Measurements from ENCODE around the gene LRRC45.

The LRRC45 gene

GRCh38 chr17:82048571-82048971 is 25.5 kb downstream of the LRRC45 start:
- H3K9ac ChIP-seq (ENCODE audit: low read depth, low read length): no peak overlapping the region
- ATAC-seq (ENCODE audit: insufficient read depth, low read depth): no peak
- no peak for DNase-seq

GRCh38 chr17:82049106-82049505 is 26.0 kb downstream of the LRRC45 start:
- Histone ChIP-seq H4K20me1 (ENCODE audit: insufficient read depth, low read length) (peaks cover 21% of the 10 kb centered on the region), H3K36me3 (ENCODE audit: insufficient read depth, low read length) (peaks cover 37% of the 10 kb centered on the region), H3K4me2 (ENCODE audit: insufficient read depth, low read length) (peak overlapping the region; percentile 98; the same call in 1 of the 2 replicates), H3K4me3 (ENCODE audit: low read depth in 1 of 2, low read length in 2 of 2) (no peak overlapping the region), H3K79me2 (ENCODE audit: insufficient read depth, low read length) (peaks cover 32% of the 10 kb centered on the region), H3K27me3 (ENCODE audit: insufficient read depth, low read length, poor library complexity) (no peaks in the 10 kb centered on the region), H2AFZ (ENCODE audit: low read depth, low read length) (no peak overlapping the region), H3K9me3 (ENCODE audit: insufficient read depth, low read length, severe bottlenecking) (no peaks in the 10 kb centered on the region), H3K9ac (ENCODE audit: low read depth, low read length) (no peak overlapping the region), H3K27ac (ENCODE audit: low read length) (no peak overlapping the region), H3K4me1 (ENCODE audit: insufficient read depth, low read length) (peaks cover 38% of the 10 kb centered on the region)
- no peak for TF ChIP-seq CTCF (IDR thresholded peaks at IDR 0.05; ENCODE audit: borderline replicate concordance, extremely low read depth, low read length, poor library complexity, severe bottlenecking)
- no peak for TF ChIP-seq EZH2 (IDR thresholded peaks at IDR 0.05; ENCODE audit: borderline replicate concordance, low read depth, low read length, severe bottlenecking)
- DNase-seq (no peak), ATAC-seq (ENCODE audit: insufficient read depth, low read depth) (no peak)

More at GRCh38 chr17:82048571-82048971, 25.5 kb downstream of the LRRC45 start:
- H4K20me1 ChIP-seq (ENCODE audit: insufficient read depth, low read length): peaks cover 16% of the 10 kb centered on the region
- no peaks in the 10 kb centered on the region for H3K27me3 ChIP-seq (ENCODE audit: insufficient read depth, low read length, poor library complexity)
- H3K9me3 ChIP-seq (ENCODE audit: insufficient read depth, low read length, severe bottlenecking): no peaks in the 10 kb centered on the region
- no peak overlapping the region for H3K4me2 ChIP-seq (ENCODE audit: insufficient read depth, low read length)
- H3K4me3 ChIP-seq (ENCODE audit: low read depth in 1 of 2, low read length in 2 of 2): no peak overlapping the region
- H3K79me2 ChIP-seq (ENCODE audit: insufficient read depth, low read length): peaks cover 26% of the 10 kb centered on the region
- TF ChIP-seq EZH2 (IDR thresholded peaks at IDR 0.05; ENCODE audit: borderline replicate concordance, low read depth, low read length, severe bottlenecking) (no peak), CTCF (IDR thresholded peaks at IDR 0.05; ENCODE audit: borderline replicate concordance, extremely low read depth, low read length, poor library complexity, severe bottlenecking) (no peak)
- H2AFZ ChIP-seq (ENCODE audit: low read depth, low read length): no peak overlapping the region
- peaks cover 32% of the 10 kb centered on the region for H3K36me3 ChIP-seq (ENCODE audit: insufficient read depth, low read length)
- H3K27ac ChIP-seq (ENCODE audit: low read length): no peak overlapping the region
- H3K4me1 ChIP-seq (ENCODE audit: insufficient read depth, low read length): peaks cover 33% of the 10 kb centered on the region

- H3K4me1 ChIP-seq (ENCODE audit: insufficient read depth, low read length): peaks cover 42% of the 10 kb centered on the region
- no peaks in the 10 kb centered on the region for H3K27me3 ChIP-seq (ENCODE audit: insufficient read depth, low read length, poor library complexity)
- H3K9ac ChIP-seq (ENCODE audit: low read depth, low read length): no peak overlapping the region
- DNase-seq: no peak
- no peak overlapping the region for H3K4me3 ChIP-seq (ENCODE audit: low read depth in 1 of 2, low read length in 2 of 2)
- TF ChIP-seq CTCF (IDR thresholded peaks at IDR 0.05; ENCODE audit: borderline replicate concordance, extremely low read depth, low read length, poor library complexity, severe bottlenecking): no peak
- H3K27ac ChIP-seq (ENCODE audit: low read length): no peak overlapping the region
- peaks cover 21% of the 10 kb centered on the region for H4K20me1 ChIP-seq (ENCODE audit: insufficient read depth, low read length)
- peaks cover 41% of the 10 kb centered on the region for H3K36me3 ChIP-seq (ENCODE audit: insufficient read depth, low read length)
- H3K79me2 ChIP-seq (ENCODE audit: insufficient read depth, low read length): peaks cover 34% of the 10 kb centered on the region
- H3K4me2 ChIP-seq (ENCODE audit: insufficient read depth, low read length): peak overlapping the region; percentile 98; the same call in 1 of the 2 replicates
- no peak overlapping the region for H2AFZ ChIP-seq (ENCODE audit: low read depth, low read length)
- ATAC-seq (ENCODE audit: insufficient read depth, low read depth): no peak
- no peaks in the 10 kb centered on the region for H3K9me3 ChIP-seq (ENCODE audit: insufficient read depth, low read length, severe bottlenecking)
Observed at GRCh38 chr17:82049521-82049971, 26.4 kb downstream of the LRRC45 start.

Data from DND-41 (cell line).